Choroid plexus epithelial cell (primary cell): Measurements from ENCODE around the gene MAPKAPK2.
"Not testable (repeated sequence)": the region's sequence is repeated elsewhere in the genome, so short reads cannot be mapped to it uniquely, and the experiment has no call there.

ENCODE experiments used
- DNase-seq: peaks from one replicate; pipeline ENCODE4 v3.0.0-alpha.2; 2010; ENCODE audit warnings: low read depth
- H3K4me3 ChIP-seq: 2 replicates; pipeline ENCODE4 v1.5.1; 2011; ENCODE audit warnings: low read depth, mild to moderate bottlenecking, control low read depth, low read length, moderate library complexity
- TF ChIP-seq, protein P1 (sequence below): conservative IDR thresholded peaks from 2 replicates; pipeline ENCODE4 v1.5.1; 2011; ENCODE audit warnings: low read depth, mild to moderate bottlenecking, control low read depth, inconsistent platforms, low read length, moderate library complexity

MAPKAPK2 gene

DNA sequence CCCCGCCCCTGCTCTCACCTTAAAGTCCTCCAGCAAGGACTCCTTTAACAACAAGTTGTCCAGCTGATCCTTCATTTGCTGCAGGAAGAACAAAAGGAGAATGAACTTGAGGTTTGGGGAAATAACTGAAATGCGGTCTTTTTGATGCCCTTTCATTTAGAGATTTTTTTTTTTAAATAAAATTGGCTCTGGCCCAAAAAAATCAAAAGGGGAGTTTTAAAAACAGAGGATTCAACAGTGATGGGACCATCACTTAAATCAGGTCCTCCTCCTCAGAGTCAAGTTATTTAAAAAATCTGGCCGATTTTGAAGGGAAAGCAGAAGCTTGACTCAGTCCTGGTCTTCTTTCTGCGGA is 86.6 kb downstream of the MAPKAPK2 start:
- H3K4me3 ChIP-seq: no peak overlapping the region
- TF ChIP-seq, protein P1, sequence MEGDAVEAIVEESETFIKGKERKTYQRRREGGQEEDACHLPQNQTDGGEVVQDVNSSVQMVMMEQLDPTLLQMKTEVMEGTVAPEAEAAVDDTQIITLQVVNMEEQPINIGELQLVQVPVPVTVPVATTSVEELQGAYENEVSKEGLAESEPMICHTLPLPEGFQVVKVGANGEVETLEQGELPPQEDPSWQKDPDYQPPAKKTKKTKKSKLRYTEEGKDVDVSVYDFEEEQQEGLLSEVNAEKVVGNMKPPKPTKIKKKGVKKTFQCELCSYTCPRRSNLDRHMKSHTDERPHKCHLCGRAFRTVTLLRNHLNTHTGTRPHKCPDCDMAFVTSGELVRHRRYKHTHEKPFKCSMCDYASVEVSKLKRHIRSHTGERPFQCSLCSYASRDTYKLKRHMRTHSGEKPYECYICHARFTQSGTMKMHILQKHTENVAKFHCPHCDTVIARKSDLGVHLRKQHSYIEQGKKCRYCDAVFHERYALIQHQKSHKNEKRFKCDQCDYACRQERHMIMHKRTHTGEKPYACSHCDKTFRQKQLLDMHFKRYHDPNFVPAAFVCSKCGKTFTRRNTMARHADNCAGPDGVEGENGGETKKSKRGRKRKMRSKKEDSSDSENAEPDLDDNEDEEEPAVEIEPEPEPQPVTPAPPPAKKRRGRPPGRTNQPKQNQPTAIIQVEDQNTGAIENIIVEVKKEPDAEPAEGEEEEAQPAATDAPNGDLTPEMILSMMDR: no peak
- DNase-seq: no peak

DNA sequence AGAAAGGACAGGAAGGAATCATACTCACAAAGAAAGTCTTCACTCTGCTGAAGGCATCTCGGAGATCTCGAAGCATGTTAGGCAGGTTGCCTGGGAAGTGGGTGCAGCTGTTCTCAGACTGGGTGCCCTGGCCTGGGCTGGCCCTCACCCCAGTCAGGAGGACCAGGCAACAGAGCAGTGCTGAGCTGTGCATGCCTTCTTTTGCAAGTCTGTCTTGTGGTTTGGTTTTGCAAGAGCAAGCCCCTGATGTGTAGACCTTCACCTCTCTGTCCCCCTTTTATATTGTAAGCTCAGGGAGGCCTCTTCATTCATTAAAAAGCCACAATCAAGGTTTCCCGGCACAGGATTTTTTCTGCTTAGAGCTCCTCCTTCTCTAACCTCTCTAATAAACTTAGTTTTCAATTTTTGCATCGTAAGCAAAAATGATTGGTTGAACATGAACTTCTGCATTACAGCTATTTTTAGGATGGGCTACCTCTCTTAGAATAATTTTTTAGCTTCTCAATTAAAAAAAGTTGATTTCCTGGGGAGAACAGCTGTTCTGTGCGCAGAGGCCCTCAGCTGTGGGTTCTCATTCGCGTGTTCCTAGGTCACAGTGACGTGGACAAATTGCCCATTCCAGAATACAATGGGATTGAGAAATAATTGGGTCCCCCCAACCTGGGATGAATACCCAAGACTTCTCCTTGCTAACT is 87.7 kb downstream of the MAPKAPK2 start, which contains the start of gene IL10:
IL10 (minus strand) TSS at position 252 of the 695 bp plus-strand sequence; CDS start at position 193, 59 bp downstream.
- TF ChIP-seq, protein P1: no peak
- DNase-seq: no peak
- H3K4me3 ChIP-seq: no peak within 1 kb of the TSS

DNA sequence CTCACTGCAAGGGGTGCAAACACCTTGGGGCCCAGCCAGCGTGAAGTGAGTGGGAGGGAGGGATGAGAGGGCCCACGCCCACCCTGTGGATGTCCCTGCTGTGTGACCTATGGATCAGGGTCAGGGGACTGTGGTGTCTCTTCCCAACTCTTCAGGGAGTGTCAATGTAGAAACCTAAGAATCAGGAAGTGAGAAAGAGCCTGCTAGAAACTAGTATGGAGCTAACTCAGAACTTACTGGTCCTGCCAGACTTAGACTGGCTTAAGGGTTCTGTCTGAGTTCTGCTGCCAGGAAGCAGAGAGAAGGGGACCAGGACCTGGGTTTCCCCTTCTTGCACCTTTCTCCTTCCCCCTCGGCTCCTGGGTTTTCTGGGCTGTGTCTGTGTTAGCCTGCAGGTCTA is 89.4 kb downstream of the MAPKAPK2 start:
- TF ChIP-seq, protein P1: no peak
- H3K4me3 ChIP-seq: no peak overlapping the region
- DNase-seq: no peak

DNA sequence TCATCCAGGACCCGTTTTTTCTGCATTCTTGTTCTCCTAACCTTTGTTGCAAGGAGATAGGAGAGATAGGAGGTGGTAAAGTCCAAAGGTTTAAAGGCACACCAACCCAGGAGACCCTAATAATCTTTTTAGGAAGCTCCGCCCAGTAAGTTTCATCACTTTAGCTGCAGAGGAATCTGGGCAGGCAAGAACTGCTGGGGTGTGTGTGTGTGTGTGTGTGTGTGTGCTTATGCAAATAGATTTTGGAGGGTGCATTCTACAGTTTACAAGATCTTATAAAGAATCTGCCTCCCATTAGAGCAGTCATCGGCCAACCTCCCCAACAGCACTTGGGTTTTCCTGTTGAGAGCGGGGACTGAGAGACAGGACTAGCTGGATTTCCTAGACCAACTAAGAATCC is 91.5 kb downstream of the MAPKAPK2 start:
- H3K4me3 ChIP-seq: no peak overlapping the region
- DNase-seq: no peak
- TF ChIP-seq, protein P1: no peak

DNA sequence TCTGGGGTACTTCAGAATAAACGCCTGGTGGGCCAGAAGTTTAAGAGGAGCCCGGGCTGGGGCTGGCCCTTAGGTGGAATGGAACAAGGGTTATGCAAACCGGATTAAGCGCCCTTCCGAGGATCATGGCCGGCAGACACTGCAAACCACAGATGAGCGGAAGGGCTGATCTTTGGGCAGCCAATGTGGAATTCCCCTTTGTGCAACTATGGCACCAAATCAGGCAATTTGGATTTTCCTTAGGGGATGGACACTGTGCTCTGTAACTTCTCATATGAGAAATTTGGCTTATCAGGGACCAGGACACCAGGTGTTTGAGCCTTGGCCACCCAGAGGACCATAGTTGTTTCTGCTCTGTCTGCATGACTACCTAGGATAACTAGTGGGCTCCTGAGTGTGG is 93.3 kb downstream of the MAPKAPK2 start:
- no peak overlapping the region for H3K4me3 ChIP-seq
- no peak for DNase-seq

DNA sequence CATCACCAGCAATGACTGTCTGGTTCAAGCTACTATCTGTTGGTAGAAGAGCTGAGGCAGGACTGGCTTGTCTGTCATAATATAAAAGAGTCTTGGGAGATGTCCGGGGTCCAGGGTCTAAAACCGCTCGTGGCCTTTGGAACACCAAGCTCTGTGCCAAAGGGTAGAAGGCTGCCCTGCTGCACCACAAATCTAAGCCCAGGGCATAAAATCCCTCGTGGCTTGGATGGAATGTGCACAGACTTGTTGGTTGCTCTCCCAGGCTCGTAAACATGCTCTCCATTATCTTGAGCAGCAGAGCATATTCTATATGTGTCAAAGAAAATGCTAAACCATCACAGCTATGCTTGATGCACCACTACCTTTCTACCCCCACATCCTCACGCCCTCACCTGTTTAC is 94.2 kb downstream of the MAPKAPK2 start:
- not testable (repeated sequence) for H3K4me3 ChIP-seq, DNase-seq

More for the DNA sequence above, 93.3 kb downstream of the MAPKAPK2 start:
- TF ChIP-seq, protein P1: no peak

DNA sequence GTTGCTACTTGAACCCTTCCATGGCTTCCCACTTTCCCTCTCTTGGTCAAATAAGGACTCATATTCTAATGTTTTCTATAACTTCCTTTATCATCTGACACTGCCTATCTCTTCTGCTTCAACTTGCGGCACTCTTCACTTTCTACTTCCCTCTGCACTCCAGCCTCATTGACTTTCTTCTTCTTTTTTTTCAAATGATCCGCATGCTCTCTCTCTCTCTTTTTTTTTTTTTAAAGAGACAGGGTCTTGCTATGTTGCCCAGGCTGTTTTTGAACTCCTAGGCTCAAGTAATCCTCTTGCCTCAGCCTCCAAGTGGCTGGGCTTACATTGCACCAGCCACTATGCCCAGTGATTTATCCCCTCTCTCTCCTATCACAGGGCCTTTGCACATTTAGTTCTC is 94.9 kb downstream of the MAPKAPK2 start:
- no peak overlapping the region for H3K4me3 ChIP-seq
- no peak for DNase-seq
- TF ChIP-seq, protein P1: no peak
